ENCODE measurements around the gene SLC26A2. TPM values are rescaled to one million over a fixed set of nuclear protein-coding genes. Genes with fewer than 3 reads are reported as not detected.
A peak's percentile ranks its signal among the peaks of the same experiment; 100 is the strongest.
"Not testable (repeated sequence)": the region's sequence is repeated elsewhere in the genome, so short reads cannot be mapped to it uniquely, and the experiment has no call there.

SLC26A2 gene
- total RNA-seq, 1 donor from 2014 or later, result 13.6 TPM

DNA sequence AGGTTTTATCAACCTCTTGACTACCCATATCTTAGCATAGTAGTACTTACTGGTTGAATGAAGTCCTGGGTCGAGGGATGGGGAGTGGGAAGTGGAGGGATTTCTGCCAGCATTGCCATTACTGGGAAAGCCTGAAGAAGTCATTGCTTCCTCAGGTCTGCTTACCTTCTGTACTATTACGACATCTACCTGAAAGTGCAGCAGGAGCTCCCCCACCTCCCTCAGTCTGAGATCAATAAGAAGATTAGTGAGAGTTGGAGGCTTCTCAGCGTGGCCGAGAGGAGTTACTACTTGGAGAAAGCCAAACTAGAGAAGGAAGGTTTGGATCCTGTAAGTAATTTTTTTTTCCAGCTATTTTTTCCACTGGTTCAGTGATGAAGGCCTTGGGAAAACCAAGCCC lies 45.8 kb downstream of the SLC26A2 start:
- DNase-seq, result no peak

DNA sequence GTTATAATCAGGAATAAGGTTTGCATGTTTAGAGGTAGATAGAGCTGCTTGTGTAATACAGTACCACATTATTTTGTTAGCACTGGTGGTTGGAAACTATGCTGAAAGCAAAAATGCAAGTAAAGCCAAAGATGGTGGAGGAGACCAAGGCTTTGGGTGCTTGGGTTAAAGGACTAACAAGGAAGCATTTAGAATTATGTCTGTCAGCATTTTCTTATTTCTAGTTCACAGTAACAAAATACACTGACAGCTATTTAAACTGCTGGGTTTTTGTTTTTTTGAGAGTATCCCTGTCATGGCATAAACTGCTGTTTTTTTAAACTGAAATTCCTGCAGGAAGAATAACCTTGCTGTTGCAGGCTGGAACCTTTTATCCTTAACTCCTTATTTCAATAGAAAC lies 46.5 kb downstream of the SLC26A2 start:
- no peak for DNase-seq

DNA sequence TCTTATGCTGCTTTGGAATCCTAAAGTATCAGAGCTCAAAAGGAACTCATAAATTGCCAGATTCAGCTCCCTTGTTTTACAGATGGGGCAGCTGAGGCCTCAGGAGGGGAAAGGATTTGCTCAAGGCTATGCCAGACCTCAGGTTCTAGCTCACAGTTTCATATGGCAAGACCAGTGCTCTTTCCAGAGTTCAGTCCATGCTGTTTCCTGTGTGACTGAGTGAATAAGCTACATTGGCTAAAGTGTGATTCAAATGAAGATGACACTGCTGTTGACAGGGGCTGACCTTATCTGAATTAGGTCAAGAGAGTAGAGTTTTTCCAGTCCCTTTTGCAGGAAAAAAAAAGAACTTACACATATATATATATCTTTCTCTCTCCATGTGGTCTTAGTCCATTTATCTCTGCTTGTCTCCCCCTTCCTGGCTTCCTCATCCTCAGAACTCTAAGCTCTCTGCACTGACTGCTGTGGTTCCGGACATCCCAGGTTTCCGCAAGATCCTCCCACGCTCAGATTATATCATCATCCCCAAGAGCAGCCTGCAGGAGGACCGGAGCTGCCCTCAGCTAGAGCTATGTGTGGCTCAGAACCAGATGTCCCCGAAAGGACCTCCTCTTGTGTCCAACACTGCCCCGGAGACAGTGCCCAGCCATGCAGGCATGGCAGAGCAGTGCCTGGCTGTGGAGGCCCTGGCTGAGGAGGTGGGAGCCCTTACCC lies 49.3 kb downstream of the SLC26A2 start:
- DNase-seq, result no peak

DNA sequence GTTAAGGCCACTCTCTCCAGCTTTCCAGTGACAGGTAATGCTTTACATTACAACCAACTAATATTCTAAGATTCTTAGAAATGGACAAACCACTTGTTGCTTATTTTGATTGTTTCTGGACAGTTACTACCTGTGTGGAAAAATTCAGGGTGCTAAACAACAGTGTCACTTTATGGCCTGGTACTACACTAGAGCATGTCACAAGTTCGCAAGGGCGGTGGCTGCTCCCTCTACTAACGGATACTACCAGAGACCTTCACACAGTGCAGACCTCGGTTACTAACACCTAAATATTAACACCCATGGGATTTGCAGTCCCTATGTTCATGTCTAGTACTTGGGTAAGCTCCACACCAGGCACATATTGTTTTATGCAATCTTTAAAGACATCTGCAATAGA lies 53.4 kb downstream of the SLC26A2 start:
- no peak for DNase-seq

DNA sequence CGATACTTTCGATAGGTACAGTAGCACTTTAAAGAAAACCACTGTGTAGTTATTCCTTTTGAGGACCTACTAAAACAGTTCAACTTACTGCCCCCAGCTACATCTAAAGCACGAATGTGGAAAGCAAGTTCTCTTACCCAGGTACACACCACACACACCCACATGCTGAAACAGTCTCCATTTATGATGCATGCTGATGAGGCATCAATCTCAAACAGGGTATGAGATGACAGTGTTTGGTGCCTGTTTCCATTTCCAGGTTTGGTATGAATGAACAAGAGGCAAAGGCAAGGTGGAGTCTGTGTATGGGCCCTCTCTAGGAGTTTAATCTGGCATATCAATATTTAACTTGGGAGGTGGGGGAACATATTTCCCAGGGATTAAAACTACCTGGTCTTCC lies 53.9 kb downstream of the SLC26A2 start:
- DNase-seq, result no peak

DNA sequence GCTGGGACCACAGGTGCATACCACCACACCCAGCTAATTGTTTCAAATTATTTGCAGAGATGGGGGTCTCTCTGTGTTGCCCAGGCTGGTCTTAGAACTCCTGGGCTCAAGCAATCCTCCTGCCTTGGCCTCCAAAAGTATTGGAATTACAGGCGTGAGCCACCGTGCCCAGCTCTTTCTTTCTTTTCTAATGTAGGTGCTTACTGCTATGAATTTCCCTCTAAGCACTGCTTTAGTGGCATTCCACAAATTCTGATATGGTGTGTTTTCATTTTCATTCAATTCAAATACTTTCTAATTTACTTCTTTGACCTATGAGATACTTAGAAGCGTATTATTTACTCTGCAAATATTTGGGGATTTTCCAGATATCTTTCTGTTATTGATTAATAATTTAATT lies 54.9 kb downstream of the SLC26A2 start:
- DNase-seq, result no peak

DNA sequence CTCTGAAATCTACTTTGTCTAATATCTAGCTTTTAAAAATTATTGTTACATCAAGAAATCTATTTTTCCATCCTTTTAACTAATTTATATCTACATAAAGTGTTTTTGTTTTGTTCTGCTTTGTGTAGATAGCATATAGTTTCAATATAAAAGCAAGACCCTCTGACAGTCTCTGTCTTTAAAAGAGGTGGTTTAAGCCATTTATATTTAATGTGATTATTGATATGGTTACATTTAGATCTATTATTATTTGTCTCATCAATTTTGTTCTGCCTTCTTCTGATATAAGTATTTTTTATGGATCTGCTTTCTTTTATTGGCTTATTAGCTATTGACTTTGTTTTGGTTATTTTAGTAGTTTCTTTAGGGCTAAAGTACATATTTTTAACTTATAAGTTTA lies 56.0 kb downstream of the SLC26A2 start:
- DNase-seq, result no peak

DNA sequence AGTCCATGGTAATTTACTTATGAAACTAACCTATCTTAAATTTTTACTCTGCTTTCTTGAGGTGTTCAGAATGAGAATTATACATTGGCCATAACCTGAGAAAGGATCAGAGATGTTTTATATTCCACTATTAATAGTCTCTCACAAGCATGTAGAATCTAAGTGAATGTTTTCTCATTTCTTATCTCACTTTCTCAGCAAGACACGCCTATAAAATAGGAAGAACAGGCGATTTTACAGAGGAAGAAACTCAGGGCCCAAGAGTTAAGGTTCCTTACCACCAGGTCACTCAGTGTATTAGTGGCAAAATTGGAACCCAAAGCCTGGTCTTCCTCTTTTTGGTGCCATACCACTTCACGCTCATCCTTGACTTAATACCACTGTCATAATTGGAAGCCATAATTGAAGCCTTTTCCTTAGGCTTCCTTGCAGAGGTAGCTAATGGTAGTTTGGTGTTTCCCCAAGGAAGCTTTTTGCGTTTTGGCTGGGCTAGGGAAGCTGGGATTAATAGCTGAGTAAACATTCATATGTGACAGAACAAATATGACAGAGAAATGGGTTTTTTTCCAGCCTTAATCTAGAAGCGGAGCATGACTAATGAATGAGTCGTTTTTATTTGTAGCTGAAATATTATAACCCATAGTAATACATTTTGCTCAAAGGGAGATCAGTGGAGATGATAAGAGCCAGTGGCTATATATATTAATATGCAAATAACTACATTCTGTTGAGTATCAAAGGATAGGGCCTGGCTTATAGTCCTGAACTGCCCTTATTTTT lies 56.9 kb downstream of the SLC26A2 start:
- no peak for DNase-seq

DNA sequence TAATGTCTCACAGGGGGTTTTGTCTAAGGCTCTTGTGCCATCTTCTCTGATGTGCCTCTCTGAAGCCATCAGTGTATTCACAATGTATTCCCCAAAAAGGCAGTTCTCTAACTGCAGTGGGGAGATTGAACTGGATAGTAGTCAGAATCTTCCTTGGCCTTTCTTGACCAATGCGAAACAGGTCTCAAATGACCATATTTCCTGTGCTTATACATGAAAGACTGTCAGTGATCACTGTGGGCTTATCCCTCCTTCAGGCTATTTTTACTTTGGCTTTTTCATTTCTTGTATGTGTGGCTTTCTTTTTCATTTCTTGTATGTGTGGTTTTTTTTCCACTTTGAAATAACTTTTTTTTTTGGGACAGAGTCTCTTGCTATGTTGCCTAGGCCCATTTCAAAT lies 59.7 kb downstream of the SLC26A2 start:
- DNase-seq, result no peak

DNA sequence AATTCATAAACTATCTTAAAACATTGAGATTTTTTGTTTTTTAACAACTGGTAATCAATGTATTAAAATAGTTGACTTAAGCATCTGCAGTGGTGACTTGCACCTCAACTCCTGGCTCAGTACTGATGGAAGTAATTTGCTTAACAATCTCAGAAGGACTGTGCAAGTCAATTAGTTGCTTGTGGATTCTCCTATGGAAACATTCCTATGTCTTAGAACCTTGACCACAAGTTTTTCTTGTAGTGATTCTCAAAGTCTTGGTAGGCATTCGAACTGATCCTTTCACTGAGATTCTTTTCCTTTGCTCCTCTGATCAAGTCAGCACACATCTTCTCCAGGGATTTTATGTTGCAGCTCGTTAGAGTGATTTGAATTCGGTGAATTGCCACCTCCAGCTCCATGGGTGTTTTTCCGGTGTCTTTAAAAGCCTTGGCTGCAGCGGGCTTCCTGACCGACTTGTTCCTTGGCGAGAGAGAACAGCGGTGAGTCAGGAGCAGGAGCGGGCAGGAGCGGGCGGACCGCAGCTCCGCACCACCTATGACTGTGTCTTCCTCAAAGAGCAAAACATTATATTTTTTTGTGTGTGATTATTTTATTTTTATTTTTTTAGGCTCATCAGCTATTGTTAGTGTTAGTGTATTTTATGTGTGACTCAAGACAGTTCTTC lies 61.1 kb downstream of the SLC26A2 start:
- peak; percentile 43 for DNase-seq

DNA sequence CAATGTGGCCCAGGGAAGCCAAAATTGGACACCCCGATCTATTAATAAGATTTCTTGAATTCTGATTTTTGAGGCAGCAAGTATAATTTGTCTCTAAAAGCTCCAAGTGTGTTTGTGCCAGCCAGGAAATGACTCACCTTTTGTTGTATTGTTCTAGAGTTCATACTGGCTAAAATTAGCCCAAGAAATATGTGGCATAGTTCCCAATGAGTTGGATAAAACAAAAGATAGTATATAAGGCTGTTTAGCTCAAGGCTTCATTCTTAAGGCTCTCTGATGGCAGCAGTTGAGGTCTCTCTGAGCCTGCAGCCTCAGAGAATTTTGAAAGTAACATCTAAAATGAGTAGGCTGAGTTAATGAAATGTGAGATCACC lies 61.6 kb downstream of the SLC26A2 start:
- no peak for DNase-seq

DNA sequence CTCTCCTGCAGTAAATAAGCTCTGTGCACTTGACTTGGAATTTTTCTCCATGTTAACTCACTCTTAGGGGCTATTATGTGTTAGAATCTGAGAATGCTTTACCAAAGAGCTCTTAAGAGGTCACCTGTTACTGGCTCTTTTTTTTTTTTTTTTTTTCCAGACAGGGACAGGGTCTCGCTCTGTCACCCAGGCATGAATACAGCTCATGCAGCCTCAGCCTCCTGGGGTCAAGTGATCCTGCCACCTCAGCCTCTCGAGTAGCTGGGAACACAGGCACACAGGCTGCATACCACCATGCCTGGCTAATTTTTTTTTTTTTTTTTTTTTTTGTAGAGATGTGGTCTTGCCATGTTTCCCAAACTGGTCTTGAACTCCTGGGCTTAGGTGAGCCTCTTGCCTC lies 62.1 kb downstream of the SLC26A2 start:
- DNase-seq, result no peak

DNA sequence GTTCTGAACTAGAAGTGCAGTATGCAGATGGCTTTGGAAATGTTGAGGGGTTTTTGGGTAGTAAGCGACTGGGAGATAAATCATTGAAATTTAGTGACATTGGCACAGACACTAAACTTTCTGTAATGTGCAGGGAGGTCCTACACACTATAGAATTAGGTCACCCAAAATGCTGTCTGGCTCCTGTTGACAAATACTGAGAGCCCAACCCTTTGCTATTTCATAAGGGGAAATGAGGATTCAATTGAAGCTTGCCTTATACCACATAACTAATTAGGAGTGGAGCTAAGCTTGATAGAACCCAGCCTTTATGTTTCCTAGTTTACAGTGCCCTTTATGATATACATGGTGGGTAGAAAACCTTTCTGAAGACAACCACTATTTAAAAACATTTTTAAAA lies 62.6 kb downstream of the SLC26A2 start:
- DNase-seq, result no peak

DNA sequence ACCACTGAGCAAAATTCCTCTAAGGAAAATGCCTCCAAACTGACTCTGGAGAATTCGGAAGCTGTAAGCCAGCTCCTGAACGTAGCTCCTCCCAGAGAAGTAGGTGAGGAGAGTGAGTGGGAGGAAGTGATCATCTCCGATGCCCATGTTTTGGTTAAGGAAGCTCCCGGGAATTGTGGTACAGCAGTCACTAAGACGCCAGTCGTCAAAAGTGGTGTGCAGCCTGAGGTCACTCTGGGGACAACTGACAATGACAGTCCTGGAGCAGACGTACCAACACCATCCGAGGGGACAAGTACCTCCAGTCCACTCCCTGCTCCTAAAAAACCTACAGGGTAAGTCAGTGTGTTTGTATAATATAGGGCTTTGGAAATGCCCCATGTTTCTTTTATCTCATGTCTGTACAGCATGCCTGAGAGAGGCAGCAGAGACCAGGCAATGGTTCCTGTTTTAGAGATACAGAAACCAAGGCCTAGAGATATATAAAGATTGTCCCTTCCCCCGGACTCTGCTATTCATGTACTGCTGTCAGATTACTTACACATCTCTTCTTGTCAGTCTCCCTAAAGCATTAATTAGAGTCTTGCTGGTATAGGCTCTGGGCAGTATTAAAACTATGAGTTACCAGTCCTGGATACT lies 63.9 kb downstream of the SLC26A2 start:
- DNase-seq, result no peak

DNA sequence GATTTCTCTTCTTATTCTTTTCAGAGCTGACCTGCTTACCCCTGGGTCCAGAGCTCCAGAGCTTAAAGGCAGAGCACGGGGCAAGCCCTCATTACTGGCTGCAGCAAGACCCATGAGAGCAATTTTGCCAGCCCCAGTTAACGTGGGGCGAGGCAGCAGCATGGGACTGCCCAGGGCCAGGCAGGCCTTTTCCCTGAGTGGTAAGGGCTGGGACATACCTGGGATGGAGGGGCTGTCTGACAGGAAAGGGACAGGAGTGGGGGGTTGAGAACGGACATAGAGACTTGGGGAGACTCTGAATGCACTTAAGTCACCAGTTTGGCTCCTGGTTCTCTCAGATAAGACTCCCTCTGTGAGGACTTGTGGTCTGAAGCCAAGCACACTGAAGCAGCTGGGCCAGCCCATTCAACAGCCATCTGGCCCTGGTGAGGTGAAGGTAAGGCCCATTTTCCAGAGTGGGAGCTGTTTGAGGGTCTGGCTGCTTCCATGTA lies 66.2 kb downstream of the SLC26A2 start:
- no peak for DNase-seq

DNA sequence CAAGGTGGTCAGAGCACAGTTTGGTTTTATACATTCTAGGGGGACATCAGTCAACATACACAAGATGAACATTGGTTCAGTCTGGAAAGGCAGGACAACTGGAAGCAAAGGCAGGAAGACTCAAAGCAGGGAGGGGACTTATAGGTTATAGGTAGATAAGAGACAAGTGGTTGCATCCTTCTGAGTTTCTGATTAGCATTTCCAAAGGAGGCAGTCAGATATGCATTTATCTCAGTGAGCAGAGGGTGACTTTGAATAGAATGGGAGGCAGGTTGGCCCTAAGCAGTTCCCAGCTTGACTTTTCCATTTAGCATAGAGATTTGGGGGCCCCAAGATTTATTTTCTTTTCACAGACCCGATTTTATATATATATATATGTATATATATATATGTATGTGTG lies 67.5 kb downstream of the SLC26A2 start:
- not testable (repeated sequence) for DNase-seq

DNA sequence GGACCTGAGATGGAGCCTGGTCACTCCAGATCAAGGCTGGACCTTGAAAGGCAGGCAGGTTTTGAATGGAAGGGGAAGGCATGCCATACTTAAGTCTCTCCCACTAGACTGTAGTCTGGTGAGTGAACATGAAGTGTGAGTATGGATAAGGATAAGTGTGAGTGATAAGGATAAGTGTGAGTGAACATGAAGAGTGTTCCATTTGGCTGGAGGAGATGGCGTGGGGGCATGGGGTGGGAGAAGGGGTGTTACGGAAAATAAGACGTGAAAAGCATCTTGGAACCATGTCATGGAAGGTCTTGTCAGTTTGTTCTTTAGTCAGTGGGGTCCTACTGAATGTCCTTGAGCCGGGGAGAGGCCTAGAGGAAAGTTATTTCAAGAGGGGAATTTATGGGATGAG lies 72.8 kb downstream of the SLC26A2 start:
- DNase-seq, result no peak

DNA sequence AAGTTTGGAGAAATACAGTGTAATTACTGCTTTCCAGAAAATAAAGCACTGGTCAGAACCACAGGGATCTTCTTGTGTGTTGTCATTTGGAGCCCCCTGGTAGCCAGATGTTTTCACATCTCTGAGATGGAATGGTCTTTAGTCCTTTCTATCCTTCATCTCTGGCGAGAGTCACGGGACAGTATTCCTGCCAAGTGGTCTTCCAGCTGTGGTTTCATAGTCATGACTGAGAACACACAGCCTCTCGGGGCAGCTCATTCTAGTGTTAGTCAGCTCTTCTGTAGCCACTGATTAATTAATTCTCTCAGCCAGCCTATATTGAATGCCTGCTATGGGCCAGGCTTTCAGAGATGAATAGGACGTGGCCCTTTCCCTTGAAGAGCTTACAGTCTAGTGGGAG lies 74.1 kb downstream of the SLC26A2 start:
- no peak for DNase-seq

DNA sequence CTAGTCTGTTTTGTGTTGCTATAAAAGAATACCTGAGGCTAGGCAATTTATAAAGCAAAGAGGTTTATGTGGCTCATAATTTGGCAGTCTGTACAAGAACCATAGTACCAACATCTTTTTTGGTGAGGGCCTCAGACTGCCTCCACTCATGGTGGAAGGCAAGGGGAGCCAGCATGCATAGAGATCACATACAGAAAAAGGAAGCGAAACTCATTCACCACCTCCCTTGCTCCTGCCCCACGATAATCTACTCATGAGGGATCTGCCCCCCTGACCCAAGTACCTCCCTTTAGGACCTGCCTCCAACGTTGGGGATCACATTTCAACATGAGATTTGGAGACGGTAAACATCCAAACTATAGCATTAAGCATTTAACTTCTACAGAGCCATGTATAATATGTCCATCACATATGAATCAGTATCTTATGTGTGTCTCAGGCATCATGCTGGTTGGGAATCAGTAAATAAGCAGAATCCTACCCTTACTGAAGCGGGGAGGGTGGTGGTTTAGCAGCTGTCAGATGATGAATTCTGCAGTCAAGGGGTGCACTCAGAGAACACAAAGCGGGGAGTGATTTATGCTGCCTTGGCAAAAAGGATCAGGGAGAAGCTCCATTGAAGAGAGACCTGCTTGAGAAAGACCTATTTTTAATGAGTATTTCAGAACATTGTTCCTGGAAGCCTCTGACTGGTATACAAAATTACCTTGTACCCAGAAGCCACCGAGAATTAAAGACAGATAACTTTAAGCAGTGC lies 74.8 kb downstream of the SLC26A2 start:
- DNase-seq, result no peak

DNA sequence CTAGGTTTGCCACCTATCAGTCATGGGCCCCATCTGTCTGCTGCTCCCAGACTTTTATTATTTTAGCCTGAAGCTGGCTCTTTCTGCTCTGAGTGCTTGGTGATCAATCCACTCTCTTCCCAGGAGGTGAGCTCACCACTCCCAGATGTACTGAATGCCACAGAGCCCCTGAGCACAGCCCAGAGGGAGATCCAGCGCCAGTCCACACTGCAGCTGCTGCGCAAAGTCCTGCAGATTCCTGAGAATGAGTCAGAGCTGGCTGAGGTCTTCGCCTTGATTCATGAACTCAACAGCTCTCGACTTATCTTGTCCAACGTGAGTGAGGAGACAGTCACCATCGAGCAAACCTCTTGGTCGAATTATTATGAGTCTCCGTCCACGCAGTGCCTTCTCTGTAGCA lies 76.0 kb downstream of the SLC26A2 start:
- DNase-seq, result no peak
